Left ventricle myocardium inferior (tissue), 1 donor: ENCODE results near the gene KIAA0513. TPM values are rescaled to one million over a fixed set of nuclear protein-coding genes. Genes with fewer than 3 reads are reported as not detected.

Experiments used
- DNase-seq: peaks from one replicate; pipeline ENCODE4 v3.0.0-alpha.2; 2020
- H3K27ac ChIP-seq: fragments of 200-600 bp; replicated peaks from 2 replicates; pipeline ENCODE4 v1.8.0; 2021
- H3K27me3 ChIP-seq: fragments of 200-600 bp; 2 replicates; pipeline ENCODE4 v1.8.0; 2021; ENCODE audit warnings: low read depth
- H3K36me3 ChIP-seq: fragments of 200-600 bp; 2 replicates; pipeline ENCODE4 v1.8.0; 2021
- H3K4me1 ChIP-seq: fragments of 200-600 bp; 2 replicates; pipeline ENCODE4 v1.8.0; 2021
- H3K4me3 ChIP-seq: fragments of 200-600 bp; 2 replicates; pipeline ENCODE4 v1.8.0; 2021; ENCODE audit warnings: mild to moderate bottlenecking, moderate library complexity
- H3K9me3 ChIP-seq: fragments of 200-600 bp; replicated peaks from 2 replicates; pipeline ENCODE4 v1.8.0; 2021
- intact Hi-C: fragments of 100-400 bp; cut with micrococcal nuclease; formaldehyde crosslinking; loops from one replicate; pipeline ENCODE4 v1.11.0; 2022
- total RNA-seq: library from RNA; stranded (reverse); fragmentation: NEBNext Ultra II Directional; extraction: Animal tissue kit (Norgen Biotek cat#: 25700); gene quantifications from one replicate; pipeline ENCODE4 v1.2.1, GENCODE V29; 2021
- TF ChIP-seq, protein P1 (sequence below): fragments of 200-600 bp; IDR thresholded peaks from 2 replicates; pipeline ENCODE4 v1.8.0; 2021; ENCODE audit warnings: antibody characterized with exemption, mild to moderate bottlenecking, borderline replicate concordance
- donor health status: DM: no; HTN: yes; CAD: no; lungs with severe emphysema.

Gene KIAA0513
- total RNA-seq, 1 donor from 2014 or later = 10.0 TPM

DNA sequence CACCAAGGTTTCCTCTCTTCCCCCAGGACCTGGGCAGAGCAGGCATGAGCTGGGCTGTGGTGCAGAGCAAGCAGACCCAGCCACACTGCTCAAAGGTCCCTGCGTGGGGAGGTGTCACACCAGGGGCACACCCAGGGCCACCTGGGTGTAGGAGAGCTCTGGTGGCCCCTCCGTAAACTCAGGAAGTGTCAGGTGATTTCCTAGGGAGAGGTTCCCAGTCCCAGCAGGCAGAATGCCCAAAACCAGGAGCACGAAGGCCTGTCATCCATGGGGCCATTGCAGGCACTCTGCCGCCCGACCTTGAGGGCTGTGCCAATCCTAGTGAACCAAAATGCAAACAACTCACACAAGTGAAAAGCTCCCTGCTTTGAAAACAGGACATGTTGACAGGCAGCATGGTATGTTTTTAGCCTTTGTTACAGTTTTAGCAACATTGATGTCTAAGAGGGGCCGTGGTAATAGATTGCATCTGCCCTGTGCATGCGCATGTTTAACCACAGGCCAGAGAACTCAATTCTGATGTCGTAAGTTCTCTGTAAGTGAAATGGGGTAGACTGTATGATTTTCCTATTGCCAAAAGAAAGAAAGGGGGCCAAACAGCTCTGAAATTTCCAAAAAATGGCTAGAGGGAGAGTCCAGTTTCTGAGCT is 63.4 kb downstream of the KIAA0513 start:
- TF ChIP-seq, protein P1, sequence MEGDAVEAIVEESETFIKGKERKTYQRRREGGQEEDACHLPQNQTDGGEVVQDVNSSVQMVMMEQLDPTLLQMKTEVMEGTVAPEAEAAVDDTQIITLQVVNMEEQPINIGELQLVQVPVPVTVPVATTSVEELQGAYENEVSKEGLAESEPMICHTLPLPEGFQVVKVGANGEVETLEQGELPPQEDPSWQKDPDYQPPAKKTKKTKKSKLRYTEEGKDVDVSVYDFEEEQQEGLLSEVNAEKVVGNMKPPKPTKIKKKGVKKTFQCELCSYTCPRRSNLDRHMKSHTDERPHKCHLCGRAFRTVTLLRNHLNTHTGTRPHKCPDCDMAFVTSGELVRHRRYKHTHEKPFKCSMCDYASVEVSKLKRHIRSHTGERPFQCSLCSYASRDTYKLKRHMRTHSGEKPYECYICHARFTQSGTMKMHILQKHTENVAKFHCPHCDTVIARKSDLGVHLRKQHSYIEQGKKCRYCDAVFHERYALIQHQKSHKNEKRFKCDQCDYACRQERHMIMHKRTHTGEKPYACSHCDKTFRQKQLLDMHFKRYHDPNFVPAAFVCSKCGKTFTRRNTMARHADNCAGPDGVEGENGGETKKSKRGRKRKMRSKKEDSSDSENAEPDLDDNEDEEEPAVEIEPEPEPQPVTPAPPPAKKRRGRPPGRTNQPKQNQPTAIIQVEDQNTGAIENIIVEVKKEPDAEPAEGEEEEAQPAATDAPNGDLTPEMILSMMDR = no peak
- DNase-seq = no peak

DNA sequence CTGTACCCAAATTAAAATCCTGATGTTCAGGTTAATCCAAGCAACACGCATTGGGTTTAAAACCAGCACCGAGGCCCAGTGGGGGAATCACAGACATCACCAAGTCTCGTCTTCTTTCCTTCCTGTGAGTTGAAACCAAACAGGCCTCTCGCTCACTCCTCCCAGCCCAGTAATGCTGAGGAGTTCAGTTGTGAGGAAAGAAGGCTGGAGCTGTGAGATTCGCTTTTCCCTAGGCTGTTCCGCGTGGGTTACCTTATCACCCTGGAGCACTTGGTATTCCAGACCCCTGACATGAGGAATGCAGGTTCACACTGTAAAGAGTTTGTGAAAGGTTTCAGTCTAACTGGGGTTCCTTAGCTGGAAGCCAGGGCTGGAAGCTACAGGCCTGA is 63.9 kb downstream of the KIAA0513 start:
- TF ChIP-seq, protein P1 = no peak

More for the DNA sequence above, 63.4 kb downstream of the KIAA0513 start:
- Histone ChIP-seq H3K4me3 (no peak overlapping the region), H3K4me1 (peaks cover 38% of the 10 kb centered on the region), H3K36me3 (peaks cover 6% of the 10 kb centered on the region), H3K27ac (no peak overlapping the region), H3K9me3 (no peaks in the 10 kb centered on the region), H3K27me3 (peaks cover 30% of the 10 kb centered on the region)
- intact Hi-C loops = no loop called here

DNA sequence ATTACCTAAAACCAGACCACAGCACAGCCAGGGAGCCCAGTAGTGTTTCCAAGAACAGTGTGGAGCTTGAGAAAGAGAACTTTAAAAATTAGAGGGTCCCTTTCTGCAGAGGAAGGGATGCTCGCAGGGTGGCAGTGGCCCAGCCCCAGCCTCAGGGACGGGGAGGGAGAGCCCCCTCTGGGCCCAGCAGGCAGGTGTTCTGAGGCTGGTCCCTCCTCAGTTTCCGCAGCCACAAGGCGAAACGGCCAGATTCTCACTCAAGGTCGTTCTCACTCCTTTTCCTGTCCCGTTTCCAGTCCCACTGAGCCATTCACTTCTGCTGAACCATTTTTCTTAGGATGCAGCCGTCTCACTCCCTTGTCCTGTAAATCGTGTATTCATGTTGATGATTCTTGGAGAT is 64.7 kb downstream of the KIAA0513 start:
- Histone ChIP-seq H3K27ac (no peak overlapping the region), H3K4me1 (peaks cover 29% of the 10 kb centered on the region)
- intact Hi-C loops = no loop called here

More for the DNA sequence above, 63.9 kb downstream of the KIAA0513 start:
- H3K36me3 ChIP-seq = peaks cover 6% of the 10 kb centered on the region
- intact Hi-C loops = no loop called here
- H3K4me1 ChIP-seq = peaks cover 36% of the 10 kb centered on the region
- no peak overlapping the region for H3K27ac ChIP-seq
- DNase-seq = no peak
- H3K9me3 ChIP-seq = no peaks in the 10 kb centered on the region
- no peak overlapping the region for H3K4me3 ChIP-seq
- peaks cover 36% of the 10 kb centered on the region for H3K27me3 ChIP-seq

DNA sequence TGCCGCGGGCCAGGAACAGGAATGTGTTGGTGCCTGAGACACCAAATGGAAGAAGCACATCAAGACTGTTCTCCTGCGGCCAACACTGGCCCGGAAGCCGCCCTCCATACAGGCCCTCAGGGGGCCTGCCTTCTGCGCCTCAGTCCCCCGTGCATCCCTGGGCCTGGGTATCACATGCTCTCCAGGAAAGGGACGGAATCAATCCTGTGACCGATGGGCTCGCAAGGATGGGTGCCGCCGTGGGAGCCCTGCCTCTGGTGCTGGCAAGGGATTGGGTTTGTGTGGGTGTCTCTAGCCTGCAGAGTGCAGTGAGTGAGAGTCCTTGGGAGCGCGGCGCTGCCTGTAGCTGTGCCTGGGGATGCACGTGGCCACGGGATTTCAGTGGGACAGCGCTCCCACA is 65.3 kb downstream of the KIAA0513 start:
- DNase-seq = no peak
- intact Hi-C loops = no loop called here

More for the DNA sequence above, 64.7 kb downstream of the KIAA0513 start:
- Histone ChIP-seq H3K36me3 (peaks cover 6% of the 10 kb centered on the region), H3K4me3 (no peak overlapping the region), H3K27me3 (peaks cover 44% of the 10 kb centered on the region), H3K9me3 (no peaks in the 10 kb centered on the region)
- TF ChIP-seq, protein P1 = no peak
- no peak for DNase-seq

DNA sequence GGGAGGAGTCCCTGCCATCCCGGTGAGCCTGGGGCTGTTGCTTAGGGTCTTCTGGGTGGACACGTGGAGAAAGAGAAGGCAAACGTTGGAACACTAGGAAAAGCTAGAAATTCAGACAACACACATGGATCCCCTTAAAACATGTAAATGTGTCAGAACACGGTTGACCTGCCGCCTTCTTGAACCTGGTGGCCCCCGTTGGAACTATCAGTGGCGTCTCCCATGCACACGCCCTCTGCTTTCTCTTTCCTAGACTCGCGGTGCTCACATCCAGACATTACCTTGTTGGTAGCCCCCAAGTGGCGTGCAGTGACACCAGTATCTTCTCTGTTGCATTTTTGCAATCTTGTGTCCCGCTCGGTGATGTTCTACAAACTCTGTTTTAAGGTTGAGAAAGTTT is 66.1 kb downstream of the KIAA0513 start:
- intact Hi-C loops = no loop called here
- H3K27ac ChIP-seq = no peak overlapping the region
- peaks cover 58% of the 10 kb centered on the region for H3K27me3 ChIP-seq
- no peaks in the 10 kb centered on the region for H3K9me3 ChIP-seq
- TF ChIP-seq, protein P1 = no peak
- no peaks in the 10 kb centered on the region for H3K36me3 ChIP-seq
- H3K4me1 ChIP-seq = peaks cover 29% of the 10 kb centered on the region
- H3K4me3 ChIP-seq = no peak overlapping the region
- DNase-seq = no peak

More for the DNA sequence above, 65.3 kb downstream of the KIAA0513 start:
- H3K4me3 ChIP-seq = no peak overlapping the region
- TF ChIP-seq, protein P1 = no peak
- H3K27ac ChIP-seq = no peak overlapping the region
- H3K27me3 ChIP-seq = peaks cover 49% of the 10 kb centered on the region
- H3K9me3 ChIP-seq = no peaks in the 10 kb centered on the region
- H3K36me3 ChIP-seq = peaks cover 6% of the 10 kb centered on the region
- H3K4me1 ChIP-seq = peaks cover 29% of the 10 kb centered on the region
